AG20443 (cell line): Measurements from ENCODE around the gene ING3.
"Not testable (repeated sequence)": the region's sequence is repeated elsewhere in the genome, so short reads cannot be mapped to it uniquely, and the experiment has no call there.

Source experiments
- DNase-seq: peaks from one replicate; pipeline ENCODE4 v3.0.0; 2012; ENCODE audit warnings: low spot score, mixed read lengths

Gene ING3

GRCh38 chr7:120949998-120950538 is 509 bp upstream of the ING3 start:
- DNase-seq = no peak

- no peak for DNase-seq
These were observed 727 bp downstream of the ING3 start for GRCh38 chr7:120951309-120951699.

GRCh38 chr7:120951826-120952225 is 1.2 kb downstream of the ING3 start:
- no peak for DNase-seq

GRCh38 chr7:120955577-120956149 is 5.1 kb downstream of the ING3 start:
- no peak for DNase-seq

GRCh38 chr7:120959929-120960484 is 9.4 kb downstream of the ING3 start:
- no peak for DNase-seq

- no peak for DNase-seq
These were observed 10.1 kb downstream of the ING3 start for GRCh38 chr7:120960714-120961113.

GRCh38 chr7:120961638-120962173 is 11.1 kb downstream of the ING3 start:
- DNase-seq = no peak

- no peak for DNase-seq
These were observed 13.5 kb downstream of the ING3 start for GRCh38 chr7:120964088-120964487.

GRCh38 chr7:120966961-120967360 is 16.4 kb downstream of the ING3 start:
- DNase-seq = no peak

- DNase-seq = no peak
These were observed 23.3 kb downstream of the ING3 start for GRCh38 chr7:120973849-120974248.

GRCh38 chr7:120979765-120980499 is 29.4 kb downstream of the ING3 start:
- DNase-seq = peak; percentile 49

GRCh38 chr7:120981117-120981516 is 30.5 kb downstream of the ING3 start:
- no peak for DNase-seq

- peak; percentile 21 for DNase-seq
These were observed 31.5 kb downstream of the ING3 start for GRCh38 chr7:120981888-120982615.

GRCh38 chr7:120983592-120983991 is 33.0 kb downstream of the ING3 start:
- DNase-seq = not testable (repeated sequence)

- DNase-seq = no peak
These were observed 33.8 kb downstream of the ING3 start for GRCh38 chr7:120984406-120984805.

GRCh38 chr7:120985130-120985758 is 34.7 kb downstream of the ING3 start:
- DNase-seq = no peak

- no peak for DNase-seq
These were observed 35.3 kb downstream of the ING3 start for GRCh38 chr7:120985839-120986238.

GRCh38 chr7:120986650-120987049 is 36.1 kb downstream of the ING3 start:
- DNase-seq = no peak

- DNase-seq = no peak
These were observed 36.7 kb downstream of the ING3 start for GRCh38 chr7:120987280-120987679.

- peak; percentile 92 for DNase-seq
These were observed 37.4 kb downstream of the ING3 start for GRCh38 chr7:120987683-120988590.
